Osteoblast (primary cell): ENCODE results near the gene GPRIN2. TPM values are rescaled to one million over a fixed set of nuclear protein-coding genes. Genes with fewer than 3 reads are reported as not detected.
A peak's percentile ranks its signal among the peaks of the same experiment; 100 is the strongest.

Source experiments
- DNase-seq: peaks from one replicate; pipeline ENCODE4 v3.0.0; 2011; ENCODE audit warnings: low spot score, mixed read lengths; ENCODE audit not compliant: insufficient read length; ENCODE audit errors: missing footprints
- H2AFZ ChIP-seq: 2 replicates; pipeline ENCODE4 v1.6.0; 2011; ENCODE audit warnings: mild to moderate bottlenecking, low read length
- H3K27ac ChIP-seq: 2 replicates; pipeline ENCODE4 v1.5.1; 2011; ENCODE audit warnings: mild to moderate bottlenecking, low read depth, low read length, moderate library complexity
- H3K27me3 ChIP-seq: 2 replicates; pipeline ENCODE4 v1.6.0; 2012; ENCODE audit warnings: mild to moderate bottlenecking, control low read depth, inconsistent platforms, low read length, moderate library complexity; ENCODE audit not compliant: insufficient read depth
- H3K36me3 ChIP-seq: 2 replicates; pipeline ENCODE4 v1.5.1; 2011; ENCODE audit warnings: mild to moderate bottlenecking, low read length, control low read depth, moderate library complexity; ENCODE audit not compliant: insufficient read depth
- H3K4me1 ChIP-seq: 2 replicates; pipeline ENCODE4 v1.5.1; 2011; ENCODE audit warnings: mild to moderate bottlenecking, low read length, control low read depth, moderate library complexity; ENCODE audit not compliant: insufficient read depth
- H3K4me2 ChIP-seq: 2 replicates; pipeline ENCODE4 v1.6.0; 2011; ENCODE audit warnings: mild to moderate bottlenecking, low read length; ENCODE audit not compliant: insufficient read depth
- H3K4me3 ChIP-seq: fragments of 200-600 bp; sonication (generic); 3 replicates; pipeline ENCODE4 v1.5.1; 2012; ENCODE audit warnings: mild to moderate bottlenecking, low read length, inconsistent platforms; ENCODE audit not compliant: insufficient read depth
- H3K79me2 ChIP-seq: 2 replicates; pipeline ENCODE4 v1.6.0; 2012; ENCODE audit warnings: mild to moderate bottlenecking, low read length, control low read depth, inconsistent platforms; ENCODE audit not compliant: insufficient read depth
- H3K9me3 ChIP-seq: 2 replicates; pipeline ENCODE4 v1.5.1; 2011; ENCODE audit warnings: low read depth, low read length, control low read depth
- H4K20me1 ChIP-seq: 2 replicates; pipeline ENCODE4 v1.6.0; 2012; ENCODE audit warnings: mild to moderate bottlenecking, low read length, control low read depth; ENCODE audit not compliant: insufficient read depth
- total RNA-seq: library from RNA; depleted of rRNA; stranded (reverse); fragments of >200 nt; gene quantifications from 2 replicates; pipeline ENCODE4 v1.2.3, GENCODE V29; 2012
- TF ChIP-seq, protein P1 (sequence below): IDR thresholded peaks from 2 replicates; pipeline ENCODE4 v1.5.1; 2011; ENCODE audit warnings: mild to moderate bottlenecking, low read depth, low read length, moderate library complexity; ENCODE audit errors: extremely low read depth

The GPRIN2 gene
- total RNA-seq, 1 donor = not detected

DNA sequence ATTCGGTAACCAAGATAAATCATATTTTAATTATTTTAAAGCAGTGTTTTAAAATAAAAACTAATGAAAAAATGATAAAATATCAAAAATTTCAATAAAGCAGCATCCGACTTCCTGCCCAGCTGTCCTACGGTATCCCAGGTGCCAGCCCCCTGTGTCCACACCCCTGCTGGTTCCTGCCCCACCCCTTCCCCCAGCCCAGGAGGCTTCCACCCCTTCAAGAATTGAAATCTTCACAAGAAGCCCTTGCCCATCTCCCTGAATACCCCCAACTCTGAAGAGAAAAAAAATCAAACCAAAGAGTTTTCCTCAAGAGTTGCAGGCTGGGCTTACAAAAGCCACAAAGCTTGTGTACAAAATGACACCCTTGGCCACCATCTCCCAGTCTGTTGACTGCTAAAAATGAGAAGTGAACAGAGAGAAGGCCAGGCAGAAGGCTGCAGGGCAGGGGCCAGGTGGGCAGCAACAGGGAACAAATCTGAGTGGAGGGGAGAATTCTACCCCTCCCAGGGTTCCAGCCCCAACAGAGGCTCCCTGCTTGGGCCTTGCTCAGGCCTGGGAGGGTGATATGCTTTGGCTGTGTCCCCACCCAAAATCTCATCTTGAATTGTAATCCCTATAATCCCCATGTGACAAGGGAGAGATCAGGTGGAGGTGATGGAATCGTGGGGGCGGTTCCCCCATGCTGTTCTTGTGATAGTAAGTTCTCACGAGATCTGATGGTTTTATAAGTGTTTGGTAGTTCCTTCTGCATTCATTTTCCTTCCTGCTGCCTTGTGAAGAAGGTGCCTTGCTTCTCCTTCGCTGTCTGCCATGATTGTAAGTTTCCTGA, 14.5 kb downstream of the GPRIN2 start:
- Histone ChIP-seq H3K27me3 (peaks cover 24% of the 10 kb centered on the region), H2AFZ (no peak overlapping the region), H3K79me2 (no peaks in the 10 kb centered on the region), H3K4me2 (no peak overlapping the region), H3K9me3 (no peaks in the 10 kb centered on the region), H3K4me3 (no peak overlapping the region), H3K27ac (no peak overlapping the region), H3K4me1 (peaks cover 10% of the 10 kb centered on the region), H4K20me1 (no peaks in the 10 kb centered on the region), H3K36me3 (no peaks in the 10 kb centered on the region)
- TF ChIP-seq, protein P1, sequence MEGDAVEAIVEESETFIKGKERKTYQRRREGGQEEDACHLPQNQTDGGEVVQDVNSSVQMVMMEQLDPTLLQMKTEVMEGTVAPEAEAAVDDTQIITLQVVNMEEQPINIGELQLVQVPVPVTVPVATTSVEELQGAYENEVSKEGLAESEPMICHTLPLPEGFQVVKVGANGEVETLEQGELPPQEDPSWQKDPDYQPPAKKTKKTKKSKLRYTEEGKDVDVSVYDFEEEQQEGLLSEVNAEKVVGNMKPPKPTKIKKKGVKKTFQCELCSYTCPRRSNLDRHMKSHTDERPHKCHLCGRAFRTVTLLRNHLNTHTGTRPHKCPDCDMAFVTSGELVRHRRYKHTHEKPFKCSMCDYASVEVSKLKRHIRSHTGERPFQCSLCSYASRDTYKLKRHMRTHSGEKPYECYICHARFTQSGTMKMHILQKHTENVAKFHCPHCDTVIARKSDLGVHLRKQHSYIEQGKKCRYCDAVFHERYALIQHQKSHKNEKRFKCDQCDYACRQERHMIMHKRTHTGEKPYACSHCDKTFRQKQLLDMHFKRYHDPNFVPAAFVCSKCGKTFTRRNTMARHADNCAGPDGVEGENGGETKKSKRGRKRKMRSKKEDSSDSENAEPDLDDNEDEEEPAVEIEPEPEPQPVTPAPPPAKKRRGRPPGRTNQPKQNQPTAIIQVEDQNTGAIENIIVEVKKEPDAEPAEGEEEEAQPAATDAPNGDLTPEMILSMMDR = no peak
- peak; percentile 79 for DNase-seq

DNA sequence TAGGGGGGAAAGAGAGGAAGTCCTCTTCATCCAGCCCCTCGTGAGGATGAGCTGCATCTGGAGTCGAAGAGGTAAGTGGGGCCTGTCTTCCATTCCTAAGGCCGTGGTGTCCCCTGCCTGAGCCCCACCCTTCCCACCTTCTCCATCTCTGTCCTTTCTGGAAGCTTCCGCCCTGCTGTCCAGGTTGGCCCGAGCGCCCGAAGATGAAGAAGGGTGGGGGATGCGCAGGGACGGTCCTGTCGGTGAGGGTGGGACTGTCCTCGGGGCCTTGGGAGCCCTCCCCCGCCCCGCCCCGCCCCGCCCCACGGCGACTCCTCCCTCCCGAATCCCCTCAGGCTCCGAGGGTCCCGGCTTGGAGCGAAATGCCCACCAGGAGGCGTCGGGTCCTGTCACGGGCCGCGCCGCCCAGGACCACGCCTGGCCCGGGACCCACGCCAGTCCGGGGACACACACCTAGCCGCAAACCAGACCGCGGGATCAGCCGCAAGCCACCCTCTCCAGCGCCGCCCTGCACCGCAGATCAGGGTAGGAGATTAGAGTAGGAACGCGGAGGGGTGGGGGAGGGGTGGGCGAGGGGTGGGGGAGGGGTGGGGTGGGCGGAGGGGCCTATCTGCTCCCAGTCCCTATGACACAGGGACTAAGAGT, 15.3 kb downstream of the GPRIN2 start:
- TF ChIP-seq, protein P1 = no peak
- Histone ChIP-seq H4K20me1 (no peaks in the 10 kb centered on the region), H3K27ac (no peak overlapping the region), H3K4me2 (peak overlapping the region; percentile 37), H2AFZ (no peak overlapping the region), H3K79me2 (no peaks in the 10 kb centered on the region), H3K36me3 (no peaks in the 10 kb centered on the region), H3K9me3 (no peaks in the 10 kb centered on the region), H3K4me3 (no peak overlapping the region), H3K4me1 (peaks cover 10% of the 10 kb centered on the region), H3K27me3 (peaks cover 29% of the 10 kb centered on the region)
- DNase-seq = peak; percentile 90

DNA sequence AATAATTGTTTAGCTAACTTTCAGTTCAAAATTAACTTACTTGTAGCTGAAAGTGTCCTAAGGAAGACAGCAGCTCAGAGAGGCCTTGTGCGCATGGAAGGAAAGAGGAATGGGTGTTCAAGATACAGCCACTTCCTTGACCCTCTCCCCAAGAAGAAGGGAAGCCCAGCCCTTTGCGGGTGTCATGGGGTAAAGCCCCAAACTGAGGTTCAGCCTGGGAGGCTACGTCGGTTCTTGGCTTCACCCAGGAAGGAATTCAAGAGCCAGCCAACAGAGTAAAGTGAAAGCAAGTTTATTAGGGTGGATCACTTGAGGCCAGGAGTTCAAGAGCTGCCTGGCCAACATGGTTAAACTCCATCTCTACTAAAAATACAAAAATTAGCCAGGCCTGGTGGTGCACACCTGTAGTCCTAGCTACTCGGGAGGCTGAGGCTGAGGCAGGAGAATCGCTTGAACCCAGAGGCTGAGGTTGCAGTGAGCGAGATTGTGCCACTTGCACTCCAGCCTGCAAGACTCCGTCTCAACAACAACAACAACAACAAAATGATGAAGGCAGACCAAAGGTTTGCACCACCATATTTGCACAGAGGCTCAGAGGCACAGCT, 15.9 kb downstream of the GPRIN2 start:
- Histone ChIP-seq H3K4me1 (peaks cover 10% of the 10 kb centered on the region), H3K4me2 (peak overlapping the region; percentile 49), H3K4me3 (no peak overlapping the region), H3K79me2 (no peaks in the 10 kb centered on the region), H2AFZ (peak overlapping the region; percentile 72), H3K36me3 (no peaks in the 10 kb centered on the region), H3K27me3 (peaks cover 26% of the 10 kb centered on the region), H3K27ac (peak overlapping the region; percentile 67), H4K20me1 (no peaks in the 10 kb centered on the region), H3K9me3 (no peaks in the 10 kb centered on the region)
- no peak for DNase-seq
- TF ChIP-seq, protein P1 = no peak
